ENCODE results near the gene ETHE1.

DNA sequence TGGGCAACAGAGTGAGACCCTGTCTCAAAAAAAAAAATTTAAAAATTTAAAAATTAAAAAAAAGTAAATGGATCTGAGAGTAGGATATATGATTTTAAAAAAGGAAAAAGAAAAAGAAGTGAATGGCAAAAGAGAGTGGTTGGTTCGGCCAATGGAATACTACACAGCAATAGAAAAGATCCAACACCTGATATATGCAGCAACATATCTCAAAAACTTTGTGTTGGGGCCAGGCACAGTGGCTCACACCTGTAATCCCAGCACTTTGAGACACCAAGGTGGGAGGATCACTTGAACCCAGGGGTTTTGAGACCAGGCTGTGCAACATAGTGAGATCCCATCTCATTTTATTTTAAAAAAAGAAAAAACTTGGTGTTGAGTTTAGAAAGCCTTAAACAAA lies 60.2 kb downstream of the ETHE1 start:
- TF ChIP-seq POLR2A (IDR thresholded peaks at IDR 0.05; ENCODE audit: low read length), result no peak
- TF ChIP-seq, protein P1, sequence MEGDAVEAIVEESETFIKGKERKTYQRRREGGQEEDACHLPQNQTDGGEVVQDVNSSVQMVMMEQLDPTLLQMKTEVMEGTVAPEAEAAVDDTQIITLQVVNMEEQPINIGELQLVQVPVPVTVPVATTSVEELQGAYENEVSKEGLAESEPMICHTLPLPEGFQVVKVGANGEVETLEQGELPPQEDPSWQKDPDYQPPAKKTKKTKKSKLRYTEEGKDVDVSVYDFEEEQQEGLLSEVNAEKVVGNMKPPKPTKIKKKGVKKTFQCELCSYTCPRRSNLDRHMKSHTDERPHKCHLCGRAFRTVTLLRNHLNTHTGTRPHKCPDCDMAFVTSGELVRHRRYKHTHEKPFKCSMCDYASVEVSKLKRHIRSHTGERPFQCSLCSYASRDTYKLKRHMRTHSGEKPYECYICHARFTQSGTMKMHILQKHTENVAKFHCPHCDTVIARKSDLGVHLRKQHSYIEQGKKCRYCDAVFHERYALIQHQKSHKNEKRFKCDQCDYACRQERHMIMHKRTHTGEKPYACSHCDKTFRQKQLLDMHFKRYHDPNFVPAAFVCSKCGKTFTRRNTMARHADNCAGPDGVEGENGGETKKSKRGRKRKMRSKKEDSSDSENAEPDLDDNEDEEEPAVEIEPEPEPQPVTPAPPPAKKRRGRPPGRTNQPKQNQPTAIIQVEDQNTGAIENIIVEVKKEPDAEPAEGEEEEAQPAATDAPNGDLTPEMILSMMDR (IDR thresholded peaks at IDR 0.05), result no peak
- no peak for TF ChIP-seq EP300 (IDR thresholded peaks at IDR 0.05)
- no peak for TF ChIP-seq RFX5 (IDR thresholded peaks at IDR 0.05)
- no peak for TF ChIP-seq MYC (IDR thresholded peaks at IDR 0.05; ENCODE audit: borderline replicate concordance, low read length)
- no peak for TF ChIP-seq PHF8 (IDR thresholded peaks at IDR 0.05; ENCODE audit: borderline replicate concordance, low read depth)
- TF ChIP-seq CEBPB (IDR thresholded peaks at IDR 0.05), result no peak
- TF ChIP-seq, protein P2, sequence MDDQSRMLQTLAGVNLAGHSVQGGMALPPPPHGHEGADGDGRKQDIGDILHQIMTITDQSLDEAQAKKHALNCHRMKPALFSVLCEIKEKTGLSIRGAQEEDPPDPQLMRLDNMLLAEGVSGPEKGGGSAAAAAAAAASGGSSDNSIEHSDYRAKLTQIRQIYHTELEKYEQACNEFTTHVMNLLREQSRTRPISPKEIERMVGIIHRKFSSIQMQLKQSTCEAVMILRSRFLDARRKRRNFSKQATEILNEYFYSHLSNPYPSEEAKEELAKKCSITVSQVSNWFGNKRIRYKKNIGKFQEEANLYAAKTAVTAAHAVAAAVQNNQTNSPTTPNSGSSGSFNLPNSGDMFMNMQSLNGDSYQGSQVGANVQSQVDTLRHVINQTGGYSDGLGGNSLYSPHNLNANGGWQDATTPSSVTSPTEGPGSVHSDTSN (IDR thresholded peaks at IDR 0.05), result no peak
